Kidney capillary endothelial cell (primary cell): ENCODE measurements around the gene TMIE.

Experiments
- DNase-seq: peaks from one replicate; pipeline ENCODE4 v3.0.0-alpha.2; 2018; ENCODE audit warnings: low spot score

The TMIE gene

DNA sequence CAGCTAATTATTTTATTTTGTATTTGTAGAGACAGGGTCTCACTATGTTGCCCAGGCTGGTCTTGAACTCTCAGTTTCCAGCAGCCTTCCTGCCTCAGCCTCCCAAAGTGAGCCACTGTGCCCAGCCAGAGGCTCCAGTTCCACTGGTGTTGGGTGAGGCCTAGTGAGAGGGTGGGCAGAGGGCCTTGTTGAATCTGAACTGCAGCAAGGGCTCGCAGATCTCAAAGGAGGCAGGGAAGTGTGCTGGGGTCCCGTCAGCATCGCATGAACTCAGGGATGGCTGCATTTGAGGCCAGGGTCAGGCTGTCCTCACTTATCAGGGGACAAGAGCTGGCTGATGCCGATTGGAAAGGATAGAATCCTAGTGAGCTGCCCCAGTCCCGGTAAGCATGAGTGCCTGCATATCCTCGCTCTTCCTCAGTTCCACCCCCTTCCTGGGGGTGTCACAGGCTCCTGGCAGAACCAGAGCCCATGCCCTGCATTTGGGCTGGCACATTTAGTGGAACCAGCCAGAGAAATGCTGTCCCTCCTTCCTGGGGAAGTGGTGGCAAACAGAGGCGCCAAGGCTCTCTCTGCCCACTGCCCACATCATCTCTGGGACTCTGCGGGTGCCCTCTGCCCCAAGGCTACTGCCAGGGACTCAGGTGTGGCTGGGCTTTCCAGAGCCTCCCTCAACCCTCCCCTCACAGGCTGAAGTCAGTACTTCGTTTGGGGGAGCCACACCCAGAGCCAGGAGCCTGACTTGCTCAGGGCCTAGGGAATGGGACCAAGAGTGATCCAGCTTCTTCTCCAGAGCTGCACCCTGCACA, 31.8 kb upstream of the TMIE start:
- no peak for DNase-seq

DNA sequence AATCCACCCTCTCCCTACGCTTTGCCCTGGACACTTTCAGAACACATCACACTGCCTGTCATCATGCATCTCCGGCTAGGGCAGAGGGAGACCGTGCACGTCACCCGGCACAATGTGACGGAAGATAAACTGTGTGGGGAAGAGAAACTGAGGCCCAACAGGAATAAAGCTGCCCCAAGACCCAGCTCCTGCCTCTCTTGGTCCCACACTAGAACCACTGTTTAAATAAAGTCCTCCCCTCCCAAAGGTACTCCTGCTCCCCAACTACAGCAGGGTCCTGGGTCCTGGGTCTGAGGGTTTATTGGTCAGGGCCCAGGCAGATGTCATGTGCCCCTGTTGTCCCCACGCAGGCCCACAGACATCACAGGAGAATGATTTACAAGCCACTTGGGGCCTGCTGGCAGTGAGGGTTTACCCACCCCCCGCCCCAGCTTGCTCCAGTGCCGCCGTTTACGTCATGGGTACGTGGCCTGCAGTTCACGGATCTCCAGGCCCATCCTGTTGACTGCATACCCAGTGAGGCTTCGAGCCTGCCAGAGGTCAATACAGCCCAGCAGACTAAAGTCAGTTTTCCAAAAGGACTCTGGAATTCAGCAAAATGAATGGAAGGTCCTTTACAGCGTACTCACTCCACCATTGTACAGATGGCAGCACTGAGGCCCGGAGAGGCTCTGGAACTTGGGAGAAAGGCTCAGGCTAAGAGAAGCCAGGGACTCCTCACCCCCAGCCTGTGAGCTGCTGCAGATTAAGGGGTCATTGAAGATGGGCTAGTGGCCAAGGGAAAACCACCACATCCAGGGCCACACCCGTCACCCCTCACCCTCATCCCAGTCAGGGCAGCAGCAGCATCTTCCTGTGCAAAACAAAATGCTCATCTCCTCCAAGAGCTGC, 30.9 kb upstream of the TMIE start:
- DNase-seq, result no peak

DNA sequence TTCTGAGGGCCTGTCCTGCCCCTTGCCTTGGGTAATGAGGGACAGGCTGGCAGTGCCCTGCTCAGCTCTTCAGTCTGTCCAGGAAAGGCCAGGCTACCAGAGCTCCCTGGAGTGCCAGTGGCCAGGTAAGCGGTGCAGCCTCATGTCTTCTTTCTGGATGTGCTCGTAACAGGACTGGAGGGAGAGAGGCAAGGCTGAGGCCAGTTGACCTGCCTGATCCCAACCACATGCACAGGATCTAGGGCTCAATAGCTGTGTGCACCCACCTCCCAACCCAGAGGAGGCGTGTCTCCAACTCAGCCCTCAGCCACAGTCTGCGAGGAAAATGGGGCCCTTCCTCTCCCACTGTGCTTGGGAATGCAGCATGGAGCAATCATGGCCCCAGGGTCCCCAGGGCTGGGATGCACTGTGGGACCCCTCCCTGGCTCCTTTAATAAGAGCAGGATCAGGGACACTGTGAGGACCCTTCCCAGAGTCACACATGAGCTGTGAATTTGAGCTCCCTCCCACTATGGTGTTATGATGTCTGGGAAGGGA, 30.2 kb upstream of the TMIE start:
- DNase-seq, result no peak

DNA sequence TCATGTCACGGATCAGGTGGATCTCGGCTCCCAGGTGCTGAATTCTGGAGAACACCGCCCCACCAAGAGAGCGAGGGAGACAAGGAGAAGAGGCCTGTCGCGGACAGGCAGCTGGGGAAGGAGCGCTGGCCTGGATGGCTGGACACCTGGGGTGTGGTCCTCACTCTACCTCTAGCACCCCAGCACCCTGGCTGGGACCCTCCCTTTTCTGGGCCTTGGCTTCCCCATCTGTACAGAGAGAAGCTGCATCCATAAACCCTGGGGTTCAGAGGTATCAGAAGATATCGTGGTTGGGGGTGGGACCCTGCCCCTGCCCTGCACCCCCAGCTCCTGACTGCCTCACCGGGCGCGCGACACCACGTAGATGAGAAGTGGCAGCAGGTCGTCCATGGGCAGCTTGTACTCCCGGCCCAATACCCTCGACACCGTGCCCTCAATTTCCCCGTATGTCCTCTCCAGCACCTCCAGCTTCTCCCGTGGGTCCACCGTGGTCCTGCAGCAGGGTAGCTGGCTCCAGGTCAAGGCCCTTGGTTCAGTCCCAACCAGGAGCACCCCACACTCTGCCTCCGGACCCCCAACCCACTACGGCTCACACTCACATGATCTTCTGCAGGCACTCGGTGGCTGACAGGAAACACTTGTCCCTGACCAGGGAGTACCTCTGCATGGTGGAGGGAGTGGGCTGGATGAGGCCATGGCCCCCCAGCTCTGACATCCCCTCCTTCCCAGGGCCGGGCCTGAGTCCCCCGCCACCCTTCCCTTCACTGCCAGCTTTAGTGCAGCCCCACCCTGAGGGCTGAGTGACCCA, 29.4 kb upstream of the TMIE start:
- no peak for DNase-seq

DNA sequence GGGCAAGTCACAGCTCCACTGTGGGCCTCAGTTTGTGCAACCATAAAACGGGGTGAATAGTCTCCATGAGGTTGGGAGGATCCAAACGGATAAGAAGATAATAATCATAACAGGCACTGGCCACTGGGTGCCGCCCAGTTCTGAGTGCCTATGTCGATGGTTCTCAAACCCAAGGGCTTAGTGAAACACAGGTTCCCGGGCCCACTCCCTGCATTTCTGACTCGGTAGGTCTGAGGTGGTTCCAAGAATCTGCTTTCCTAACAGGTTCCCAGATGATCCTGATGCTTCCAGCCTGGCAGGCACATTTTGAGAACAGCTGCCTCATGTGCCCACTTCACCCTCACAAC, 28.9 kb upstream of the TMIE start:
- no peak for DNase-seq

DNA sequence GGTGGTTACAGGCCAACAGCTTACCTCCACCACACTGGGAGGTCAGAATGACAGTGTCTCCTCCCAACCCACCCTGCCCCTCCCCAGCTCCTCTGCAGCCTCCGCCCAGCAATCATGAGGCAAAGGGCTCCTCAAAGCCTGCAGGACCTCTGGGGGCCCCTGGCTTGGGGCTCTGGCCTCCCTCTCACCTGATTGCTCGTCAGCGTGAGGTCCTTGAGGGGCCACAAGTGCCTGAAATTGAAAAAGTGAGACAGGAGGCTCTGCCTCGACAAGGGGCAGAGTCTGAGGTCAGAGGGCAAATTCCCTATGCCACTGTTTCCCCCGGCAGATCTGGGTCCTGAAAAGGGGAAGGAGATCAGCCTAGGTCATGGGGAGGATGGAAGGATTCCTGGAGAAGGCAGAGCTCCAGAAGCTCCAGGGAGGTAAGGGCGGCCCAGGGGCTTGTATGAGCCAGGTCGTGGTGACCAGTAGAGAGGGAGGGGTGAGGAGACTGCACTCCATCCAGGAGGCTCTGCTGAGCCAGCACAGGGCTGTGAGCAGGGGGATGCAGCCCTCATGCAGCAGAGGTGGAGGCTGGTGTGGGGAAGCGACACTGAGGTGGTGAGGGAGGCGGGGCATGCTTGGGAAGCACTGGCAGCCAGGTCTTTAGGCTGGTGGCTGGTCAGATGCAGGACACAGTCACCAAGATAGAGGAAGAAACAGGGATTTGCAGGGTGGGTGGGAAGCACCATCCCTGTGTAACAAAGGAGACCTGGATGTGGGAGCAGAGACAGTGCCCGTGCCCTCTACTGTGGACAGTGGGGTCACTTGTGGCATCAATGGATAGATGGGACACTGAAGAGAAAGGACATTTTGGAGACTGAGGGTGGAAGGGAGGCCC, 27.8 kb upstream of the TMIE start:
- no peak for DNase-seq

GRCh38 chr3:46674031-46674845, 27.0 kb upstream of the TMIE start:
- DNase-seq, result no peak

- DNase-seq, result no peak
These were observed 25.8 kb upstream of the TMIE start for GRCh38 chr3:46675426-46675825.

DNA sequence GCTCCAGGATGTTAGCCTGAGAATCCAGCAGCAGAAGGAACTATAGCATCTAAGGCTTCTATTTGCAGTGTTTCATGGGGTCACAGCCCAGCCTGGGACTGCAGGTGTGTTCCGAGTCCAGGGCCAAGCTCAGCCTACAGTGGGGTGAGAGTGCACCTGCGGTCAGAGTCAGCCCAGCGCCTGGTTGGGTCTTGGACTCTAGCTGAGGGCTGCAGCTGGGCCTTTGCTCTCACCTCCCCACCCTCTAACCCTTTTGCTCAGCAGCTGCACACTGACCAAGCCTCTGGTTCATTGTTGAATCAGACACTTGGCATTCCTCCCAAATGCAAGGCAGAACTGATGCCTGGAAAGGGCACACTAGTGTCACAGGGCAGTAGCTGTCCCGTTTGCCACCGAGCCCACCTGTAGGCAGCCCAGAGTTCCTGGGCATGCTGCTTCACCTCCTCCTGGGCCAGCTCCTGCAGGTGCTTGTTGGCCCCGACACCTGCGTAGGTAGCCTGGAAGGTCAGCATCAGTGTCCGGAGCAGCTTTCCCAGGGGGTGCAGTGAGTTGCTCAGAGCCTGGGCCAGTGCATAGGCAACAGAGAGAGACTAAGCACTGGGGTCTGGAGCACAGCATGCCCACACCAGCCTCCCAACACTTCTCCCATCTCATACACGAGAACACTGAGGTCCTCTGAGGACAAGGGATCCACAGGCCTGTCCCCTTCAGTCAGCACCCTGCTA, 25.2 kb upstream of the TMIE start:
- DNase-seq, result no peak

- no peak for DNase-seq
These were observed 24.4 kb upstream of the TMIE start for GRCh38 chr3:46676601-46677410.

DNA sequence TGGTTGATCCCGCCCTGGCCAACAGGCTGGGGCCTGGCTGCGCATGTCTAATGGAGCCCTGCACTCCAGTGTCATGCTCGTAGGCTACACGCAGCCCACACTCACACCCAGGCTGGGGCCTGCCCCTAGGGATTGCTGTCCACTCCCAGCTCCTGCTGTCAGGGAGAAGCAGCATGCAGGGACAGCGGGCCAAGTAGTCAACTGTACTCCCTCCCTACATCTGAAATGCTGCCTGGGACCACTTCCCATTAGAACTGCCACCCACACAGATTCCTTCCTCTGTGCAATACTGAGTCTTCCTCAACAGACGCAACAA, 23.8 kb upstream of the TMIE start:
- no peak for DNase-seq

GRCh38 chr3:46678280-46678679, 22.9 kb upstream of the TMIE start:
- no peak for DNase-seq

DNA sequence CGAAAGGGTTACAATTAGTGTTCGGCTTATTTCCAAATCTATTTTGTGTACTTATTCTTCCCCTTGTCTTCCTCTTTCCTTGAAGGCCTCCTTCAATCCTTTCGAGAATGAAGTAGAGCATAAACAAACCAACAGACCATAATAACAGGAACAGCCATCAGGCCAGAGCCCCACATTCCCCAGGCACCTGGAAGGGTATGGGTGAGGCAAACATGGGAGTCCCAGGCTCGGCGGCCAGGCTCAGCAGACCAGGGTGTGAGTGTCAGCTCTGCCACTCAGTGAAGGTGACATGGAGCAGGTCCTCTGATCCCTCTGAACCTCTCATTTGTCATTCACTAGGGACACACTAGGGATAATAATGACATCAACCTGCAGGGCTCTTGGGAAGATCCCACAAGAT, 21.5 kb upstream of the TMIE start:
- DNase-seq, result no peak

GRCh38 chr3:46680298-46680826, 20.8 kb upstream of the TMIE start:
- no peak for DNase-seq

DNA sequence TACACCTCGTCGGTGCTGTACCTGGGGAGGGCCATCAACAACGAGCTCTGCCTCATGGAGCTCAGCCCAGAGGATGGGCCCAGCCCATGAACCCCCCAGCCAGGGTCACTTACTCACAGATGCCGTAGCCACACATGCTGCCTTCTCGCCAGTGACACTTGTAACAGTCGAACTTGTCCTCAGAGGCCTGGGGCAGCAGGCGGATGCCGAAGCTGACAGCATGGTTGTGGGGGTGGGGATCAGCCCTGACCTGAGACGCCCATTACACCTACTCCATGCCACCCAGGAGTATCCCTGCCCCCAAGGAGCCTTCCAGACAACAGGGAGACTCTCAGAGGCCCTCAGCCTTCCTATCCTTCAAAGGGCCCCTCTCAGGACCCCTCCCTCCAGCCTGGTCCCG, 19.8 kb upstream of the TMIE start:
- DNase-seq, result no peak

- no peak for DNase-seq
These were observed 19.2 kb upstream of the TMIE start for GRCh38 chr3:46681856-46682540.

GRCh38 chr3:46682974-46683373, 18.2 kb upstream of the TMIE start:
- no peak for DNase-seq

- DNase-seq, result no peak
These were observed 16.3 kb upstream of the TMIE start for GRCh38 chr3:46684891-46685290.
